ENCODE results near the gene HOXD11. TPM values are rescaled to one million over a fixed set of nuclear protein-coding genes. Genes with fewer than 3 reads are reported as not detected.

HOXD11 gene
- total RNA-seq, 1 donor from 2014 or later = not detected

DNA sequence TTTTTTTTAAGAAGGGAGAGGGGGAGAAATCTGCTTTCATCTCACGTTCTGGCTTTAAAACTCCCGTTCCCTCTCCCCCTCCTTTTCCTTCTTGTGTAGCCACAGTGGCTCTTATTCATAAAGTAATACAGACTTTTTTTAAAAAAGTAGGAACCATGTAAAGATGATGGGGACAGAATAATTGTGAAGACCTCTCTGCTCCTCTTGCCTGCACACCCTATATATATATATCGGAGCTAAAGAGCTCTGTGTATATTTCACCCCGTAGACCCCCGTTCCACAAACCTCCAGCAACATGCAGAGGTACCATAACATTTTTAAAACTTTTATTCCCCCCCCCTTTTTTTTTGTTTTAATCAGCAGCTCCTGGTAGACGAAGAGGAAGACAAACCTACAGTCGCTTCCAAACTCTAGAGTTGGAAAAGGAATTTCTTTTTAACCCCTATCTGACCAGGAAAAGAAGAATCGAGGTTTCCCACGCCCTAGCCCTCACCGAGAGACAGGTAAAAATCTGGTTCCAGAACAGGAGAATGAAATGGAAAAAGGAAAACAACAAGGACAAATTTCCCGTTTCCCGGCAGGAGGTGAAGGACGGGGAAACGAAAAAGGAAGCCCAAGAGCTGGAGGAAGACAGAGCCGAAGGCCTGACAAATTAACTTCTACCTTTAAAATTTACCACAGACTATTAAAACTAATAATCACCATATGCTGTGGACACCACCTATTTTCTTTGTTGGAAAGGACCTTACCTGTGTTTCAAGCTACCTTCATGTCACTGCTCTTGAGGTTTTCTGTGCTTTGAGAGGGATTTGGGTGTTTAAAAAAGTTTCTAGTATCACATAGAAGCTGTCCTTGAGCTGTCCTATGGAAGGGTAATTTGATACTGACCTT lies 24.1 kb downstream of the HOXD11 start:
- peak in 1 of 2 donors; percentile 52 for DNase-seq (ENCODE audit: low read depth in 2 of 2)

DNA sequence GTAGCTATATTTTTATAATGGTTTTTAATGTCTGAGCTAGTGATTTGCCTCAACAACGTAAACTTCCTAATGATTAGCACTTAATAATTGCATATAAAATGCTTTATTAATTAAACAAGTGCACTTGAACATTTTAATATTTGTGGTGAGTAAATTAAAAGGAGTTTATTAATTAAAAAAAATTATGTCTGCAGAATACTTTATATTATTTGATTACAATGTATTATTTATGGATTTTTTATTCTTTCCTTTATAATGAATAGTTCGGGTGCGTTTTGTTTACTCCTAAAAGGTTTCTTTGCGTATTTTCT lies 24.7 kb downstream of the HOXD11 start:
- DNase-seq (ENCODE audit: low read depth in 2 of 2) = no peak

DNA sequence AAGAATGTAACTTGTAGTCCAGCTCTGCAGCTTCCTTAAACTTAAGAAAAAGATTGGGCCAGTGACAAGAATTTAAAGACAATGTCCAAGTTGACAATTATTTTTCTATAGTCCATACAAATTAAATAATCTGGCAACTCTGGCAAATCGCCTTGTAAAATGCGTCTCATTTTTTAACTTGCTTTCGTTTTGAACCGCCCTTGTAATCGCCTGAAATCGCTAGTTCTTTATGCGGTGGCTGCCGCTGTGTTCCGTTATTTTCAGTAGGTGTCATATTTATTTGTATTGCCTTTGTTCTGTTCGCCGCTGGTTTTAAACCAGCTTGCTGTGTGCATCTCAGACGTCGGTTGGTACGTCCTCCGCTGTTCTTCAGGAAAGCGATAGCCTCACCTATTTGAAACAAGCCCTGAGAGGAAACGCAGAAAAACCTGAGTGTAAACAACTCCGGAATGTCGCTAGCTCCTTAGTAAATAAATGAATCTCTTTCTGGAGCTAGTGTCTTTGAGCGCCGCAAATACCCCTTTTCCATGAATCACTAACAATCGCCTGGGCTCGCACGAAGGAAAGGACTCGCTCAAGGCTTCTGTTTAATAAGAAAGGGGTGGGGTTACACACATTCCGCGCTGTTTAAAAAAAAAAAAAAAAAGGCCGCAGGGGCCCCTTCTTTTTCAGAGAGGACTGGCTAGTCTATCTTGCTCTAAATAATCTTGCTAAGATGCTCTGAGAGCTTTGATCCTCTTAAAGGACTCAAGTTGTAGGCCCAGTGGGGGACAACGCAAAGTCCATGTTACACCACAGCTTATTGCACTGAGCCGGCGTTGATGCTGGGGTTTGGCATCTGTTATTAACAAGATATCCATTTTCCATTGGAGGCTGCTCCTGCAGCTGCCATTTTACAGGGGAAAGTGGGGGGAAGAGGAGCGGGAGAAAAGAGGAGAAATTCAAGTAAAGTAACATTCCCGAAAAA lies 25.4 kb downstream of the HOXD11 start:
- peak; percentile 12 to 79 for DNase-seq (ENCODE audit: low read depth in 2 of 2)

DNA sequence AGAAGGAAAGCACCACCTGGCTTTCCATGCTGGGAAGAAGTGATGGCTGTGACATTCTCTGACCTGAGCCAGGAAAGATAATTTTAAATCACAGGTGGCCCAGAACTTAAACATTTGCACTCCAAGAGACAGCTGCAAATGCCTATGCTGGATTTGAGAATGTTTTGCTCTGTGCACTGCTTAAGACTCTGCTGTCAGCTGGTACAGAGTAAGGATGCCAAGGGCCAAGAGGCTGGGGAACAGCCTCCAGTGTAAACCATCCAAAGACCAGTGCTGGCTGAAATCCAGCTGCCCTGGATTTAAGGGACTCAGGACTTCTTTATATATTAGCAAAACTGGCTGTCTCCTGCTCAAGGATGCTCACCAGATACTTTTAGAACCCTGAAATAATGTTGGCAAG lies 26.3 kb downstream of the HOXD11 start:
- peak in 1 of 2 donors; percentile 33 for DNase-seq (ENCODE audit: low read depth in 2 of 2)

DNA sequence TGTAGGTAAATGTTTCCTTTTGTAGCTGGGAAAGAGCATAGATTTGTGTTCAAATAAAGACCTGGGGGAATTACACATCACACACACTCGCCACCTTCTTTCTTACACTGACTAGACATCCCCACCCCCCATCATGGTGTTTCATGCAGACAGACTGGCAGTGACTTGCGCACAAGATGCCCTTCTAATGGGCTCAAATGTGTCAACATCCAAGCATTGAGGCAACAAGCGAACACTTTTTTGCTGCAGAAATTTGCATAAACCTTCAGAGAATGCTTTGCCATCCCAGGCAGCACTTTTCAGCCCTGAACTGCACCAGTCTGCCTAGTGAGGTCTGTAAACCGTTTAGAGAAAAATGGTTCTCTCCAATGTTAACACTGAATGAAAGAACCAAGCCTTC lies 27.0 kb downstream of the HOXD11 start:
- DNase-seq (ENCODE audit: low read depth in 2 of 2) = peak in 1 of 2 donors; percentile 39

DNA sequence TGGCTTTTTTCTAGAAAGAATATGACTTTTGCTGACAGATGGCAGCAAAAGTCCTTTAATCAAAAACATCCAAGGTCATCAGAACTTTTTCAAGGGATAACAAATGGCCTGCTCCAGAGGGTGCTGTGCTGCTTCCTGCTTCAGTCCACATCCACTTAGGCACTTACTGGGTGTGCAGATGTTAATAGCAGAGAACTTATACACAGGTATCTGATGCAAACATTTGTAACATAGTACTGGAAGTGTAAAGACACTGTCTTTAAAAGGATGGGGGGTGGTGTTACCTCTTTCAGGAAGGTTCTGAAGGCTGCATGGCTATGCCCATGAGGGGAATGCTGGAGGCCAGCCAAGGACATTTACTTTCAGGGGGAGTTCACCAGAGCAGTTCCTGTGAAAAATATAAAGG lies 28.0 kb downstream of the HOXD11 start:
- DNase-seq (ENCODE audit: low read depth in 2 of 2) = peak in 1 of 2 donors; percentile 72

DNA sequence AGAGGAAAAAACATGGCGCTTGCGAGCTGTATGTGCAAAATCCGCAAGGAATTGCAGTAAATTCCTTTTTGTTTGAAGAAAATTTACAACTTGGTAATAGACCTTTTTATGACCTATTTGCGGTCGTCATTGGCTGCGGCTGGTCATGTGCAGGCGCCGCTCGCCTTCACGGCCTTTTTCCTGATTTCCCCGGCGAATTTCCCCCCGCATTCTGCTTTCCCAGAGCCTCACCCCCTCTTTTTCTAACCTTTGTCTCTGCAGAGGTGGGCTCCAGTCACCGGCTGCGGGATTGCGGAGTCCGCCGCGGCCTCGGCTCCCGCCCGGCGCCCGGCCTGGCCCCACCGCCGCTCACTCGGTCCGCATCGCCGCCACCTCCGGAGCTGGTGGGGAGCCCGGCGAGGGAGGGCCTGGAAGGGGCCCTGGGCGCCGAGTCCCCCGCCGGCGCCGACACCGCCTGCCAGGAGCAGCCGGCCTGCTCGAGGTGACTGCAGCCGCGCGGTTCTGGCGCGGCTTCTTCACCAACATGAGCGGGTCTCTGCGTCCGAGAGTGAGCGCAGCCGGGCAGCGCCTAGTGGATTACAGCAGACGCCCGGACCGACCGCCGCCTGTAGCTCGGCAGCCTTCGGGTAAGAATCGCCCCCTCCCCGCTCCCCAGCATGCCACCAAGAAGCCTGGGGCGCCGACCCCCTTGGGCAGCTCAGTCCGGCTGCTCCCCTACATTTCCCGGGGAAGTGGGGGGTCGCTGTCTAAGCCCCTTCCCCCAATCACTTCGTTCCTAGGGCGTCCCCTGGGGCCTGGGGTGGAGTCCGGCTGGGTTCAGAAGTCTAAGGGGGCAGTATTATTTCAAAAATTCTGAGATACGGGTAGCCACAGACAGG lies 29.5 kb downstream of the HOXD11 start:
- peak; percentile 28 to 84 for DNase-seq (ENCODE audit: low read depth in 2 of 2)

DNA sequence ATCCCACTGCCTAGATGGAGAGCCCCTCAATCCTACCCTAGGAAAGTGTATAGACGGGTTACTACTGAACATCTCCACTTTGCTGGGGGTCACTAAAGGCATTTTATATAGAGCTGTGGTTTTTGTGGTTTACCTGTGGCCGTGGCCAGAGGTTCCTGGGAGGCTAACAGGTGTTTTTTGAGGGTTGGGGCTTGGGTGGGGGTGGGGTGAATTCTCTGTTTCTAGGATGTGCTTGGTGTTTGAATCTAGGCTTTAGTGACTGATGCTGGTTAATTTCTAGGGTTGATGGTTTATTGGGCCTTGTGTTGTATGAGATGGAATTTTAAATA lies 30.1 kb downstream of the HOXD11 start:
- peak in 1 of 2 donors; percentile 33 for DNase-seq (ENCODE audit: low read depth in 2 of 2)

DNA sequence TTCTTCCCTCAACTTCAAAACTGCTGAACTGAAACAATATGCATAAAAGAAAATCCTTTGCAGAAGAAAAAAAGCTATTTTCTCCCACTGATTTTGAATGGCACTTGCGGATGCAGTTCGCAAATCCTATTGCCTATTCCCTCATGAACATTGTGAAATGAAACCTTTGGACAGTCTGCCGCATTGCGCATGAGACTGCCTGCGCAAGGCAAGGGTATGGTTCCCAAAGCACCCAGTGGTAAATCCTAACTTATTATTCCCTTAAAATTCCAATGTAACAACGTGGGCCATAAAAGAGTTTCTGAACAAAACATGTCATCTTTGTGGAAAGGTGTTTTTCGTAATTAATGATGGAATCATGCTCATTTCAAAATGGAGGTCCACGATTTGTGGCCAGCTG lies 30.8 kb downstream of the HOXD11 start:
- peak in 1 of 2 donors; percentile 69 for DNase-seq (ENCODE audit: low read depth in 2 of 2)

DNA sequence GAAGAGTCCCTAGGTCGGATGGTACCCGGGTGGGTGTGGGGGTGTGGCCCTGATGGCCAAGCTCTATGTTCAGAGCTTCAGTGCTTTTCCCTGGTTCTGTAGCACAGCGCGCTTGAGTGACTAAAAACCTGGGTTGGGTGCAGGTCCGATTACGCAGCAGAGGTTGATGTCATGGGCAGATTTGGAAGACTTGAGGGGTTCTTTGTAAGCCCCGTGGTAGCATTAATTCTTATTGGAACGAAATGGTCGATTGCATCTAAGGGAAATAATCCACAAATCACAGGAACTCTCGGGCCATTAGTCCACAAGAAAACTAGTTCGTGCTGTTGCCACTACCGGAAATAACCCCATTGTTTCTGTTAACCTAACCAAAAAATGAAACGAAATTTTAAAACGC lies 31.4 kb downstream of the HOXD11 start:
- DNase-seq (ENCODE audit: low read depth in 2 of 2) = peak in 1 of 2 donors; percentile 78

DNA sequence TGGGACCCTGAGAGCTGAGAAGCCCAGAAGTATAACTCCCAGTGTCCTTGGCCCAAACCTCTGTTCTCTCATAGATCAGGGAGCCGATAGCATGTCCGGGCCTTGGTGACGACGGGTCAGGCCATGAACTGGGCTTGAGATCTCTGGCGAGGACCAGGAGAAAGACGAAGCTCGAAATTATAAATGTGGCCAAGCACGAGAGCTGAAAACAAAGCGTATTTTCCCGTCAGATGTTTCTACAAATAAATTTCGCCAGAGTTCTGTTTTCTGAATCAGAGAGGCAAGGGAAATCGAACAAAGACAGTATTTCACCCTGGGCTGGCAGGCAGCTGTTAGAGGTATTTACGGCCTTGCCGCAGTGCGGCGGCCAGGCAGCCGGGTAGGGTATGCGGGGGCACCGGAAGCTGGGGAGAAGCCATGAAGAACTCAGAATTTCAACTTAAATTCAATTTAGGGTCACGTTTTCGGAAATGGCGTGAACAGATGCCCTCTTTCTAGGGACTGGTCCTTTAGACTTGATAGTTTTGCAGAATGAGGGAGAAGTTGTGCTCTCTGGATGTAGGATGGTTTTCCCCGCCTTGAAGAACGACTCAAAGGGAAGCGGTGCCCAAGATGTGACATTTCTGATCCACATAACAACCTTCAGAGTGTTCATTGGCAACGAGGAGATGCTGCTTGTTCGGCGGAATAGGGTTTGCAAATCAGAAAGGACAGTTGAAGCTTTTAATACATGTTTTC lies 32.0 kb downstream of the HOXD11 start:
- DNase-seq (ENCODE audit: low read depth in 2 of 2) = peak in 1 of 2 donors; percentile 72

DNA sequence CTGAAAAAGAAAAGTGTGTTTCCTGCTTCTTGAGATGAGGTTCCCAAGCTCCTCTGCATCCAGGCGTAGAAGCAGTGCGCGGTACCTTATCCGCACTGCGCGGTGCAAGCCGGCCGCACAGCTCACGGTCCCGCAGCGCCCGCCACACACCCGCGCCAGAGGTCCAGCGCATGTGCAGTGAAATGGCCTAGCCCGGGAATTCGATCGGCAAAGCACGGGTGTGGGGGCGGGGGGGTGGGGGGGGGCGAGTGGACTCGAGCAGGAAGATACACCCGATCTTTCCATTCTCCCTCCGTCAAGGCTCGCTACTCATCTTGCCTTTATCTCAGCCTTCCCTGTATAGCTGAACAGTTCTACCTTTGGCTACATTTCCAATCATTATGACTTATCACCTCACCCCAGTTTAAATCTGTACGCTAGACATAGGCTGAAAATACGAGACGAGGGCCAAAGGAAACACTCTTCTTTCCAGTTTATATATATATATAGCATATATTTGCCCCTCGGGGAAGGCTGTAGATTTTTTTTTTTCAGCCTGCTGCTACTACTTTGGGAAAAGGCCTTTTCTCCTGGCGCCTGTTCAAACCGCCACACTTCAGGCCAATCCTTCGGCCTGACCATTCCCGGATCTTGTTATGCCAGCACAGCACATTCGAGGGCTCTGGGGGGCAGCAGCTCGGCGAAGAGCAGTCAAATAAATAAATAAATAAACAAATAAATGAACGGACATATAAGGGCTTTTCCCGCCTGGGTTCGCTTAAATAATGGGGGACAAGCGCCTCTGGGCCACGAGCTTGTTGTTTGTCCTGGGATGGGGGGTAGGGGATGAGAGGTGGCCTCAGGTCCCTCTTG lies 32.8 kb downstream of the HOXD11 start:
- DNase-seq (ENCODE audit: low read depth in 2 of 2) = peak; percentile 7 to 80

DNA sequence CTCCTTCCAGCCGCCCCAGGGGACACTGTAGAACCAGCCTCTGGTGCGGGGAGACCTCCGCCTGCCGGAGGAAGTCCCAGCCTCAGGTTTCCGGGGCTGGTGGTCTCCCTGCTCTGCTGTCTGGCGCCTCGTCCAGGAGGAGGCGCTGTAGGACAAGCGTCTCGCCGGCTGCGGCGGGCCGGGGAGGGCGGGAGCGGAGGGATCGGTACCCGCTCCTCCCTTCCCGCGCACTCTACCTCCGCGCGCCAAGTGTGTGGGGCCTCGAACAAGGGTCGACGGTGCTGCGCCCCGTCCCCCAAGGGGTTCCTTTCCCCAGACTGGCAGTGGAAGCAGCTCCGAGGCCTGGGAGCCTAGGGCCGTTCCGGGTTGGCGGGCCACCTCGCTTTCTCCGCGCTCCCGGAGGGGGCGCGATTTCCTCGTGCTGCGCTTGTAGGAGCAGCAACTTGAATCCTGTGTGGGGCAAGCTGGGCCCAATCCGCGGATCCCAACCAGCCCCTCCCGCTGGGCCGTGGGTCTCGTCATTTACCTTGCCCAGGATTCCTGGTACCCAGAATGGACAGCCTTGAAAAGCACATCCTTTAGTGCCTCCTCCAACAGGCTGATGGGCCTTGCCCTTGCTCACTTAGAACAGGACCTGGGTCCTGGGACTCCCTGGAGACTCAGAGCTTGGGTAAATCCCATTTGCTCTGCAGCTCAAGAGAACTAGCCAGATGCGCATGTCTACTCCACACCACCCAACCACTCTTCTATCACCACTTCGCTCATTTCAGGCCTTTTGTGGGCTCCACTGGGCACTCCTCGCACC lies 33.6 kb downstream of the HOXD11 start:
- DNase-seq (ENCODE audit: low read depth in 2 of 2) = peak; percentile 75 to 90

DNA sequence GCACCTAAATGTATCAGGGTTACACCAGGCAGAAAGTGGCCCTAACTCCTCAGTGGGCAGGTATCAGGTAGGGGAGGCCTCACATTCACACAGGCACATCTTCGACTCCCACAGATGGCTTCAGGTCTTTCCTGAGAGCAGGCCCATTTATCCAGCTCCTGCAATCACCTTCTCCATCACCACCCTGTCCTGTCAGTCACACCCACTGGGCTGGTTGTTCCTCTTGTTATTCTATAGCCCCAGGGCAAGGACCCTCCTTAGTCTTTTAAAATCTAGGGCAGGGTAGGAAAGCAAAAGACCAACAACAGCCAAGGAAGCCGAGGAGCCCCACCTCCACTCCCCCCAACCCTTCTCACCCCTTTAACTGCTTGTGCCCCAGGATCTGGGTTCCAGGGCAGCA lies 35.2 kb downstream of the HOXD11 start:
- no peak for DNase-seq (ENCODE audit: low read depth in 2 of 2)

DNA sequence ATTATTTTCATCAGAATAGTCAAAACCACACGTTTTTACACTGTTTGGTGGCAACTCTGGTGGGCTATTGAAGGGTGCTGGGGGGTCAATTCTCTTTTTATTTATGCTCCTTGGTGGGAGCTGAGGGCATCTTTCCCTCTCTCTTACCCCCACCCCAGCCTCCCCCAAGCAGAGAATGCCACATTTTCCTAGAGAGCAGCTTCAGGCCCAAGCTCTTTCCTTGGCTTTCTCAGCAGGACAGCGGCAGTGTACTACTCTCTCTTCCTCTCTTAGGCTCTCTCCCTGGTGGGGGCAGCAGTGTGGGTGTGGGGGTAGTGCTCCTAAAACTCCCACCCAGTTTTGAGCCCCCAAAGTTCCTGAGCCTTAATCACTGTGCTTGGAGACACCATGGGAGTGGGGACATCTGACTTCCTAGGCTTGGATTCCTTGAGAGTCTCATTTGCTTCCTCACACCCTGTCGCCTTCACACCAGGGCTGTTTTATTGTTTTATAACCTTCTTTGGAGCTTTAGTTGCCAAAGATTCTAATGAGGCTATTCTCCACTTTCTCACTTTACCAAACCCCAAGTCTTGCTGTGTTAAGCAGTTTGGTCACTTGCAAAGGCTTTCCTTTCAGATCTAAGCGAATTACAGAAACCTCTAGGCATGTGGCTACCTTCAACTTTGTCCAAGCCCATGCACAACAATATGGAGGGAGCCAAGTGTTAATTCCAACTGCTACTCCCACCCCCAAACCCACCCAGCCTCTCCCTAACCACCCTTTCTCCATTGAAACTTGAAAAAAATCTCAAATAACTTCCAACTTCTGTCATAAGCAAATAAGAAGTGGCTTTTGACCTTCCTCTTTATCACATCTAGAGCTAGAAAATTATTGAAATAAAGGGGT lies 38.2 kb downstream of the HOXD11 start:
- no peak for DNase-seq (ENCODE audit: low read depth in 2 of 2)

DNA sequence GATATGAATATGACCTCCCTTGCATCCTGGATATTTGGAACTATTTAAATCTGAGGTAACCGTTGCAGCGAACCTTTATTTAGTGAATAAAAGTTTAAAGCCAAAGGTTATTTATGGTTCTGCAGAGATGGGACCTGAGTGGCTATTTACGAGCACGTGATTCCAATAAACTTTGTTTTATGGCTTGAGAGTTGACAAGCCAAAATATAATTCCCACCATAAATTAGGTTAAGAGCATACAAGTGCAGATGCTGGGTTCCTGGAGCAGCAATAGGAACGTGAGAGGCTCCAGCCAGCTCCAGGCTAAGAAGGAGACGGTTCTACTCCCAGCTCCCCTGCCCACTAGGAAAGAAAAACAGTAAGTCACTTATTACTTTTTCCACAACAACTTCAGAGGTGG lies 39.0 kb downstream of the HOXD11 start:
- DNase-seq (ENCODE audit: low read depth in 2 of 2) = no peak

DNA sequence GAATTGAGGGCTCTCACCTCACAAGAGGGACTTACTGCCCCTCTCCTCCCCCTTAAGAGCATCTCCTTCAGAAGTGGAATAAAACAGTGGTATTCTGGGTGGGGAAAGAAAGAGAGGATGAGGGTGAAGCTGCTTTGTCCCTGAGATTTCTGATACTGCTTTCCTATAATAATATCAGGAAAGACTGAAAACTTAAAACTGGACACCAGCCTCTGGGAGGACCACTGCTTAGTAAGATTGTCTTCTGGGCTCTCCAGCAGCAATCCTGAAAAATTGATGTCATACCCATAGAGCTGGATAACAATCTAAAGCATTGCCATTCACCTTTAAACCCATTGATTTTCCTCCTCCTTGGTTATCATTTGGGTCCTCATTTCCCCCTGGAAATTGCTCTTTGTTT lies 39.6 kb downstream of the HOXD11 start:
- DNase-seq (ENCODE audit: low read depth in 2 of 2) = no peak

DNA sequence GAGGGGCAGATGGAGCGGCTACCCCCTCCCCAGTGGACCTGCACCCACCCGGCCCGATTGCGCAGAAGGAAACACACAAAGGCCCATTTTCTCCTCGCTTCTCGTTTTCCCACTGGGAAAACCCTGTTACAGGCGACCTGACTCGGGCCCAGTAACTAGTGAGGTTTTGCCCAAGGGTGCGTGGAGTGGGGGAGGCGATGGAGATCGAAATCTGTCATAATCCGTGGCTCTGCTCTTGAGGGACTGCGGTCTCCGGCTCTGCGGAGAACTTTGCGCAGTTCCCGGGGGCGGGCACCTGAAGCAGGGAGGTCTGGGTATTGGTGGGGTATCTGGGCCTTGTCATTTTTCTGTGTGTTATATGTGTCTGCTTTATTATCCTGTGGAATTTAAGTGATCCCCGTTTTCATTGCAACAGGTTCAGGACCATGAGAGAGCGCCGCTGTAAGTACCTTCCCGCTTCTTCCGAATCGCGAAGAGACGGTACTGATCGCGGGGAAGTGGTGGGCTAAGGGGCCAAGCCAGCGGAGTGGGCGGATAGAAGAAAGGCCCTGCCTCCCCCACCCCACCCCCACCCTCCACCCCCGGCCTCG lies 40.2 kb downstream of the HOXD11 start:
- no peak for DNase-seq (ENCODE audit: low read depth in 2 of 2)
